Activated effector memory CD4-positive, alpha-beta T cell treated with anti-CD3 and anti-CD28 coated beads, Interleukin-2, amount 50 U/mL, for 16 hours (primary cell): ENCODE data around the gene ZNF438.
"Not testable (repeated sequence)": the region's sequence is repeated elsewhere in the genome, so short reads cannot be mapped to it uniquely, and the experiment has no call there.

ENCODE experiments used
- DNase-seq: peaks from one replicate; pipeline ENCODE4 v3.0.0-alpha.2; 2020

The ZNF438 gene

GRCh38 chr10:30931094-30931493 is 100.6 kb downstream of the ZNF438 start:
- no peak for DNase-seq

DNA sequence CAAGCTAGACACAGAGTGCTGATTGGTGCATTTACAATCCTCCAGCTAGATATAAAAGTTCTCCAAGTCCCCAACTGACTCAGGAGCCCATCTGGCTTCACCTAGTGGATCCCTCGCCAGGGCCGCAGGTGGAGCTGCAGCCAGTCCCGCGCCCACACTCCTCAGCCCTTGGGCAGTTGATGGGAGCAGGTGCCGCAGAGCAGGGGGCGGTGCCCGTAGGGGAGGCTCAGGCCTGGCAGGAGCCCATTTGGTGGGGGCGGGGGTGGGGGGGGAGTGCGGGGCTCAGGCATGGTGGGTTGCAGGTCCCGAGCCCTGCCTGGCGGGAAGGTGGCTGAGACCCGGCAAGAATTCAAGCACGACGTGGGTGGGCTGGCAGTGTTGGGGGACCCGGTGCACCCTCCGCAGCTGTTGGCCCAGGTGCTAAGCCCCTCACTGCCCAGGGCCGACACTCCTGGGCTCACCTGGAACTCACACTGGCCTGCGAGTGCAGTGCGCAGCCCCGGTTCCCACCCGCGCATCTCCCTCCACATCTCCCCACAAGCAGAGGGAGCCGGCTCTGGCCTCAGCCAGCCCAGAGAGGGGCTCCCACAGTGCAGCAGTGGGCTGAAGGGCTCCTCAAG is 101.7 kb downstream of the ZNF438 start:
- no peak for DNase-seq

- DNase-seq, result not testable (repeated sequence)
These were observed 102.3 kb downstream of the ZNF438 start for GRCh38 chr10:30929311-30929729.

- no peak for DNase-seq
These were observed 102.9 kb downstream of the ZNF438 start for GRCh38 chr10:30928742-30929141.

- DNase-seq, result no peak
These were observed 113.0 kb downstream of the ZNF438 start for GRCh38 chr10:30918651-30919050.

- no peak for DNase-seq
These were observed 113.9 kb downstream of the ZNF438 start for GRCh38 chr10:30917789-30918188.

GRCh38 chr10:30917067-30917466 is 114.6 kb downstream of the ZNF438 start:
- DNase-seq, result no peak

DNA sequence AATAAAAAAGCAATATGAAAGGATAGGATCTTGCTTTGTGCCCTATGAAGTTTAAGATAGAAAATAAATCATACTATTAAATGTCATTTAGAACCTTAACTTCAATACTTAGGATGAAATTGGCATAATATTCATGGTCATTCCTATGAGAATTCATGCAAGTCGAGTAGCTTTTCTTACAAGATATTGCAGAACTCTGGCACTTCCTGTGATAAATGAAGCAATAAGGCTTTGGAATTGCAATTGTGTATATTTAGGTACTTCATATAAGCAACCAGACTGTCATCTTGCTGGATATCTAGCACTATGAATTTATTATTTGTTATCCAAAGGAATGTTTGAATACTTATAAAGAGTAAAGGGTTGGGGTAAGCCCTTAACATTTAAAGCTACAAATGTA is 116.5 kb downstream of the ZNF438 start:
- no peak for DNase-seq

DNA sequence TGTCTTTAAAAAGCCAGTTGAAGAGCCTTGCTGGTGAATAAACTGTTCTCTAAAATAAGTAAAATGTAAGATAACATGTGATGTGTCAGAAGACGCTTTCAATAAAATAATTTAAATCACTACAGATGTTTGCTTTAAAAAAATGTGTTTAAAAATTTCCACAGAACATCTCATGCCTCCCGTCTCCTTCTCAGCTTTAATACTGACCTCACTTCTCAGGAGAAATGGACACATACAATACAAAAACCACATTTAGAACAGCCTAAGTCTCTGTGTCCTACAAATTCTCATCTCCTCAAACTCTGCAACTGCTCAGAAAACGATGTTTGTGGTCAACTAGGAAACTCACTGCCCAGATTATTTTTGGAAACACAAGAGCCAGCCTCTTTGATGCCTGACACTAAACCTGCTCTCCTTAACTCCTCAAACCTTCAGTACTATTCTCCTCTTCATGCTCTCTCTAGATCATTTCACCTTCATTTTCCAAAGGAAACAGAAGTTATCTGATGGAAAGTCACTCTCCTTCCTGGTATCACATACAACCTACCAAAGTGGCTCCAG is 120.3 kb downstream of the ZNF438 start:
- DNase-seq, result no peak

- no peak for DNase-seq
These were observed 128.1 kb downstream of the ZNF438 start for GRCh38 chr10:30903397-30904138.

DNA sequence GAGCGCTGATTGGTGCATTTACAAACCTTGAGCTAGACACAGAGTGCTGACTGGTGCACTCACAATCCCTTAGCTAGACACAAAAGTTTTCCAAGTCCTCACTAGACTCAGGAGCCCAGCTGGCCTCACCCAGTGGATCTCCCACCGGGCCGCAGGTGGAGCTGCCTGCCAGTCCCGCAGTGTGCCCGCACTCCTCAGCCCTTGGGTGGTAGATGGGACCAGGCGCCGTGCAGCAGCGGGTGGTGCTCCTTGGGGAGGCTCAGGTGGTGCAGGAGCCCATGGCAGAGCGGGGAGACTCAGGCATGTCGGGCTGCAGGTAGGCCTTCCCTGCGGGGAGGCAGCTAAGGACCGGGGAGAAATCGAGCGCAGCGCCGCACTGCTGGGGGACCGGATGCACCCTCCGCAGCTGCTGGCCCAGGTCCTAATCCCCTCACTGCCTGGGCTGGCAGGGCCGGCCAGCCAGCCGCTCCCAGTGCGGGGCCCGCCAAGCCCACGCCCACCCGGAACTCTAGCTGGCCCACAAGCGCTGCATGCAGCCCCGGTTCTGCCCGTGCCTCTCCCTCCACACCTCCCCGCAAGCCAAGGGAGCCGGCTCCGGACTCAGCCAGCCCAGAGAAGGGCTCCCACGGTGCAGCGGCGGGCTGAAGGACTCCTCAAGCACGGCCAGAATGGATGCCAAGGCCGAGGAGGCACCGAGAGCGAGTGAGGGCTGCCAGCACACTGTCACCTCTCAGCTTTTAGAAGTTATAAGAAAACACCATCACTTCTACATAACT is 128.9 kb downstream of the ZNF438 start:
- no peak for DNase-seq

- not testable (repeated sequence) for DNase-seq
These were observed 130.2 kb downstream of the ZNF438 start for GRCh38 chr10:30901487-30901886.

GRCh38 chr10:30898964-30899363 is 132.7 kb downstream of the ZNF438 start:
- no peak for DNase-seq

- no peak for DNase-seq
These were observed 134.1 kb downstream of the ZNF438 start for GRCh38 chr10:30897547-30897946.

GRCh38 chr10:30897048-30897447 is 134.6 kb downstream of the ZNF438 start:
- no peak for DNase-seq

DNA sequence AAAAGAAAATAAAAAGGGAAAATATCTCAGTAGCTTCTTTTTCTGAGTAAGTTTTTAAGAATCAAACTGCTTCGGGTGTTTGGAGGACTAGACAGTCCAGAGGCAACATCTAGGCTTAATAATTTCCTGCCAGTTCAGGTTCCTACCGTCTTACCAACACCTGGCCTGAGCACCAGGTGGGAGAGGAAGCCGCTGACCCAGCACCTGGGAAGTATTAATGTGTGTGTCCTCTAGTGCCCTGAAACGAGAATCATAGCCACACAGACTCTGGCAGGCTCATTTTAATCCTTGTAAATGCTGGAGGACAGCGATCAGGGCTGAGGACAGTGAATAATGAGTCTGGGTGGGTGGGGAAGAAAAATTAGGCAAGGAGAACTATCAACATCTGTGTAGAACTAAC is 137.4 kb downstream of the ZNF438 start:
- no peak for DNase-seq

DNA sequence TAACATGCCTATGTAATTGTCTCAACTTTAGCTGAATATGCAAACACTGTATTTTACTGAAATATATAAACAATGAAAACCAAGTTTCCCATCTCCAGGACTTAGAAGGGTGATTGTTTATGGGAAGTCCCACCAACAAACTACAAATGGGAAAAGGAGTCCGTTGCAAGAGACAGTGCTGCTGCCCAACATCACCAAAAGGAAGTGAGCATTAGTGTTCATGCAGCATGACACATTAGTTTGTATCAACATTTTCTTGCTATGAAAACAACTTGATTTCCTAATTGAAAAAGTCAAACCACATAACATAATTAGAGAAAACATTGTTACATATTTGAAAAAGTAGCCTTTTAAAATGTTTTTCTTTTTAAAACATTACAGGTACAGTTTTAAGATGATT is 138.5 kb downstream of the ZNF438 start:
- DNase-seq, result no peak

- no peak for DNase-seq
These were observed 143.8 kb downstream of the ZNF438 start for GRCh38 chr10:30887839-30888238.

GRCh38 chr10:30885423-30885822 is 146.2 kb downstream of the ZNF438 start:
- DNase-seq, result no peak

GRCh38 chr10:30883751-30884150 is 147.9 kb downstream of the ZNF438 start:
- no peak for DNase-seq

DNA sequence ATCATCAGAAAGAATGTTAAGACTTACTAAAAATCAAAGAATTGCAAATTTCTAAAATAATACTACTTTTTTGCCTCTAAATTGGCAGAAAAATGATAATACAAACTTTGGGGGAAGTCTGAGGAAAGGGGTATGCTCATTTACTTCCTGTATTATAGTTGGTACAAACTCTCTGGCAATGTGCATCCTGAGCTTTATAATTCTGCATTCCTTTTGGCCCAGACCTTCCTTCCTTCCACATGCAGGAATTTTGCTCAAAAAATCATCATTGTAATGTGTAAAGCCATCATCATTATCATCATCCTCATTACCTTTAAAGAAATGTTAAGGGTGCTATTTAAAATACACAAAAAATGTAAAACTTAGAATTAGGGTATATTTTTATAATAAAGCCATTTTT is 148.5 kb downstream of the ZNF438 start:
- no peak for DNase-seq

- DNase-seq, result no peak
These were observed 149.4 kb downstream of the ZNF438 start for GRCh38 chr10:30882281-30882680.

DNA sequence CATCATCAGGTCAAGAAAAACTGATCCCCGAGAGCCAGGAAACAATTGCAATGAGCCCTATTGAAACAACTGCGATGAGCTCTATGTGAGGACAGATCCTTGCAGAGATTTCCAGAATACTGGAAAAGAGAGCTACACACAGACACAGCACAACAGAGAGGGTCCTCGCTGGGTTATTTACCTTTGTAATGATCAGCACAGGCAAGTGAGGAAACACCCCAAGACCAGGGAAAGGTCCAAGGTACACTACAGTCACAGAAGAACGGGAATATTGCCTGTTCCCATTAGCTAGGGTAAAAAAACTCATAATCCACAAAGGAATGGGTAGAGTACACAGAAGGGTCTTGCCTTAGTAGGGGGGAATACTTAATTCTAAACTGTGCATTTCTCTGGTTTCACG is 152.7 kb downstream of the ZNF438 start:
- no peak for DNase-seq

GRCh38 chr10:30877111-30877510 is 154.6 kb downstream of the ZNF438 start:
- DNase-seq, result no peak
